GM19193 (cell line): ENCODE data around the gene MYH6.

Experiments used
- POLR2A ChIP-seq: IDR thresholded peaks from 4 replicates; pipeline ENCODE4 v1.6.1; 2011; ENCODE audit not compliant: insufficient read depth, insufficient read length; ENCODE audit errors: extremely low read depth

The MYH6 gene

GRCh38 chr14:23389396-23389795, 18.7 kb downstream of the MYH6 start:
- no peak for TF ChIP-seq POLR2A

DNA sequence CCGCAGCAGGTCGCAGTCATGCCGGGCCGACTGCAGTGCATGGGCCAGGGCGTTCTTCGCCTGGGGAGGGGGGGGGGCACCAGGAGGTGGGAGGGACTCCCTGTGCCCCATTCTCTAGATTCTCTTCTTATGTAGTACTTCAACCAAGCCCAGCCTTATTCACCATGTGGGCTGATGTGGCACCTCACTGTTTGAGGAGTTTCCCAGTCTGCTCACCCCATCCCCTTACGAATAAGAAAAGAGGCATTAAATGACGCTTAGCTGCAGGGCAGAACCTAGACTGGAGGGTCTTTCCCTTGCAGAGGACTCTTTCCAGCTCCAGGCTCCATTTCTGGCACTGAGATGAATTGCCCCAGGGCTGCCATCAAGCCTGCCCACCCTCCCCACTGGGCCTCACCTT, 19.1 kb downstream of the MYH6 start:
- no peak for TF ChIP-seq POLR2A

GRCh38 chr14:23387916-23388882, 19.9 kb downstream of the MYH6 start:
- TF ChIP-seq POLR2A: no peak

GRCh38 chr14:23386999-23387398, 21.1 kb downstream of the MYH6 start:
- no peak for TF ChIP-seq POLR2A

DNA sequence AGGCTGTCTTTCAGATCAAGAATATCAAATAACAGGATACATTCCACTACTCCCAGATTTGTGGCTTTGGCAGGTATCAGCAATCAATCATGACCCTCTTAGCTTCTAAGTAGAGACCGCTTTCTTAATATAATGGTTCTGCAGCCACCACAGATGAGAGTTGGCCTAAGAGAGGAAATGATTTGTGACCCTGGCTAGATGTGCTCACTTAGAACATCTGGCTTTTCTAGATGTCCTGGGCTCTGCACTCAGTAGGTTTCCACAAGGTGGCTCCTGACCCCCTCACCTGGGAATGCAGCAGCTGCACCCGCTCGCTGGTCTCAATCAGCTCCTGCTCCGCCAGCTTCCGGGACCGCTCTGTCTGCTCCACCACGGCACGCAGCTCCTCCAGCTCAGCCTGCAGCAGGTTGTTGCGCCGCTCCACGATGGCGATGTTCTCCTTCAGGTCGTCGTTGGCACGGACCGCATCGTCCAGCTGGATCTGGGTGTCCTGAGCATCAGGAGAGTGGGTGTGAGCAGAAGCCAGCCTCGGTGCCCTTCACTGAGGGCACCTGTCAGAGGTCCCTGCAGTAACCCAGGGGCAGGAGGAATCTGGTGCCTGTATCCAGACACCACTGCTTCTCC, 22.3 kb downstream of the MYH6 start:
- no peak for TF ChIP-seq POLR2A

GRCh38 chr14:23385244-23385641, 22.8 kb downstream of the MYH6 start:
- TF ChIP-seq POLR2A: no peak

GRCh38 chr14:23384364-23385080, 23.6 kb downstream of the MYH6 start:
- TF ChIP-seq POLR2A: no peak

DNA sequence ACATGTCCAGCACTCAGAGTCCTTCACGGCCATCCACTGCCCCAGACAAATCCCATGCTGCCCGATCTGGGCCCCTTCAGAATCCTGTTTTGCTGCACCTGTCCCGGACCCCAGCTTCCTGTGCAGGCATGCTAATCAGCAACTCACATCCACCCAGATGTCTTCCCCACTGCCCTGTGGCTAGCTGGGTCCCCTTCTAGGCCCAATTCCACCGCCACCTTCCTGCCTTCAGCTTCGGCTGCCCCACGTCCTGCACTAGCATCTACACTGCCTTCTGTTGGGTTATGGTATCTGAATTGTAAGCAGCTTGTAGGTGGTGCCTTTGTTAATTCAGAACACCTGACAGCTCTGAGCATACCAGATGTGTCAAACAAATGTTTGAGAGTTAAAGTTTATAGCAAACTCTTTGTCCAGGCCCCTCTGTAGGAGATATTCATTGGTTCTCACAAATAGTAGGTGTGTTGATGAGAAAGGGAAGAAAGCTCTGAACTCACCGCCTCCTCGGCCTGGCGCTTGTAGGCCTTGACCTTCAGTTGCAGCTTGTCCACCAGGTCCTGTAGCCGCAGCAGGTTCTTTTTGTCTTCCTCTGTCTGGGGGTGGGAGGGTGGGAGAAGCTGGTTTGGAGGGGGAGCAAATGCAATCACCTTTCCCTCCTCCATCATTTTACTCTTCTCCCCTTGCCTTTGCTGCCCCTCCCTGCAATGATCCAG, 25.2 kb downstream of the MYH6 start:
- no peak for TF ChIP-seq POLR2A

DNA sequence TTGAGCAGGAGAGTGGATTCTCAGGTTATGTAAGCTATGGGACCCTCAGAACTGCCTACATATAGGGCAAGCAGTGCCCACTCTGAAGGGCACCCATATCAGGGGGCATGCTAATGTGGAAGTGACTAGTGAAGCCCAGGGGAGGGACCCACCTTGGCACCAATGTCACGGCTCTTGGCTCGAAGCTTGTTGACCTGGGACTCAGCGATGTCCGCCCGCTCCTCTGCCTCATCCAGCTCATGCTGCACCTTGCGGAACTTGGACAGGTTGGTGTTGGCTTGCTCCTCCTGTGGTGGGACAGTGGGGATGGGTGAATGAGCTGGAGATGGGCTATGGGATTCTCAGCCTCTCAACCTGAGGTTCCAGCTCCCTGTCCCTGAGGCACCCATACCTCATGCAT, 25.8 kb downstream of the MYH6 start:
- TF ChIP-seq POLR2A: no peak

DNA sequence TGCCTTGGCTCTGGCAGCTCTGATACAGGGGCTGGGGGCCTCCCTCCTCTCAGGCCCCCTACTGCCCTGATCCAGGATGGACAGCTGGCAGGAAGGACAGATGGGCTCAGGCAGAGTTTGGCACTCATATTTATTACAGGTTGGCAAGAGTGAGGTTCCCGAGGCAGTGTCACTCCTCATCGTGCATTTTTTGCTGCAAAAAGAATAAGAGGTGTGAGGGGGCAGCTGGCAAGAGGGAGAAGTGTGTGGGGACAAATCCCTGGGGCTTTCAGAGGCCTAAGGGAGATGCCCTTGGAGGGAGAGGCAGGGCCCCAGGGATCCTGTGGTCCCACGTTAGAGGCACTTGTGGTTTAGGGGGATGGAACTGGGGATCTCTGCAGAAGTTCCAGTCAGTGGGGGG, 26.2 kb downstream of the MYH6 start:
- no peak for TF ChIP-seq POLR2A

- TF ChIP-seq POLR2A: no peak
Measured at GRCh38 chr14:23380976-23381375, 27.1 kb downstream of the MYH6 start.

- TF ChIP-seq POLR2A: no peak
Measured at GRCh38 chr14:23380197-23380914, 27.7 kb downstream of the MYH6 start.

DNA sequence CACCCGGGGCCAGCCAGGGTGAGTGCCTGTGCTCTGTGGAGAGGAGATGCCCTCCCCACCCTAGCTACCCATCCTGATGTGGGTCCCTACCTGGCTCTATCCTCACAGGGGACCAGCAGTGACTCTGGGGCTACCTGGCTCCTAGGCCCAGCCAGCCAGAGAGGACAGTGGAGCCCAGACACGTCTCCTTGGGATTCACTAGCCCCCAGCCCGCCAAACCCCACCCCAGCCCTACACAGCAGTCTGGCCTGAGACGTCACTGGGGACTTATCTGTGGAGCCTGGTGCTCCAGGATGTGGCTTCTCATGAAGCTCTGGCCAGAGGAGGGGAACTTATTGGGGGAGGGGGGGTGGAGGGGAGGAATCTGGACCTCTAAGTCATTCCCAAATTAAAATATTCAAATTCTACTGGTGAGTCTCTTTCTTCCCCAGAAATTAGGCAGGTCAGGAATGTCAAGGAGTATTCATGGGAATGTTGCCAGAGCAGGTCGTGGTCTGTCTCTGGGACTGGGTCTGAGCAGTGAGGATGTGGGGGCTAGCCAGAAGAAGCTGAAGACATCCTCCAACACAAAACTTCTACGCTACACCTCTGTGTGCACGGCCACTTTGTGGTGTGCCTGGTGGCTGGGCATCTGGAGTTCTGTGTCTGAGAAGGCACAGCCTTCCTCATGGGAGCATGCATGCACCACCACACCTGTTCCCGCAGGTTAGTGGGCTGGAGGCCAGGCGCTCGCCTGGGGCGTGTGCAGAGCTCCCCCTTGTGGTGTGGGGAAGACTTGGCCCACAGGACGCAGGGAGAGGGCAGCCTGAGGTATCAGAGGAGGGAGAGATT, 28.5 kb downstream of the MYH6 start:
- no peak for TF ChIP-seq POLR2A
